NAMALWA (cell line): ENCODE data around the gene SYT7.
A peak's percentile ranks its signal among the peaks of the same experiment; 100 is the strongest.

Experiments
- DNase-seq: peaks from one replicate; pipeline ENCODE4 v3.0.0-alpha.2; 2015; ENCODE audit warnings: low spot score

Gene SYT7

GRCh38 chr11:61609000-61609979 lies 28.4 kb upstream of the SYT7 start:
- no peak for DNase-seq

- no peak for DNase-seq
These were observed 27.2 kb upstream of the SYT7 start for GRCh38 chr11:61607920-61608599.

- DNase-seq: no peak
These were observed 26.6 kb upstream of the SYT7 start for GRCh38 chr11:61607426-61607825.

GRCh38 chr11:61603667-61604066 lies 22.8 kb upstream of the SYT7 start:
- no peak for DNase-seq

- DNase-seq: no peak
These were observed 22.1 kb upstream of the SYT7 start for GRCh38 chr11:61602775-61603569.

- DNase-seq: no peak
These were observed 20.6 kb upstream of the SYT7 start for GRCh38 chr11:61601512-61601911.

- DNase-seq: no peak
These were observed 19.3 kb upstream of the SYT7 start for GRCh38 chr11:61599968-61600710.

- DNase-seq: no peak
These were observed 18.3 kb upstream of the SYT7 start for GRCh38 chr11:61598886-61599868.

- no peak for DNase-seq
These were observed 17.5 kb upstream of the SYT7 start for GRCh38 chr11:61598374-61598773.

GRCh38 chr11:61596990-61597389 lies 16.1 kb upstream of the SYT7 start:
- no peak for DNase-seq

GRCh38 chr11:61596542-61596941 lies 15.7 kb upstream of the SYT7 start:
- DNase-seq: no peak

GRCh38 chr11:61594907-61595257 lies 14.0 kb upstream of the SYT7 start:
- DNase-seq: no peak

- no peak for DNase-seq
These were observed 12.3 kb upstream of the SYT7 start for GRCh38 chr11:61593151-61593550.

- no peak for DNase-seq
These were observed 11.3 kb upstream of the SYT7 start for GRCh38 chr11:61592176-61592575.

- DNase-seq: no peak
These were observed 9.1 kb upstream of the SYT7 start for GRCh38 chr11:61589961-61590360.

- no peak for DNase-seq
These were observed 7.9 kb upstream of the SYT7 start for GRCh38 chr11:61588728-61589191.

GRCh38 chr11:61587951-61588727 lies 7.3 kb upstream of the SYT7 start:
- DNase-seq: peak; percentile 33

- no peak for DNase-seq
These were observed 6.7 kb upstream of the SYT7 start for GRCh38 chr11:61587541-61587941.

GRCh38 chr11:61586792-61587430 lies 6.0 kb upstream of the SYT7 start:
- no peak for DNase-seq
